H1 (cell line): Measurements from ENCODE around the gene PRPS1. TPM values are rescaled to one million over a fixed set of nuclear protein-coding genes. Genes with fewer than 3 reads are reported as not detected.

ENCODE experiments used
- CTCF ChIA-PET: fragments of 300-600 bp; sonication (Branson Sonifier 250); formaldehyde crosslinking; loops from one replicate; lab custom pipeline; 2021; ENCODE audit not compliant: partially characterized antibody; lab: Charles Lee
- POLR2A ChIA-PET: fragments of 300-600 bp; sonication (Branson Sonifier 250); formaldehyde crosslinking; loops from one replicate; lab custom pipeline; 2021; ENCODE audit warnings: inconsistent platforms; ENCODE audit not compliant: partially characterized antibody; lab: Charles Lee
- DNase-seq, 2 experiments: peaks; one replicate each; pipeline versions ENCODE4 v3.0.0 to v3.0.0-alpha.2; 2010 to 2022; ENCODE audit warnings: low spot score in 2 of 2, low read depth in 1 of 2, mixed read lengths in 1 of 2
- FAIRE-seq: peaks from 2 replicates; lab custom pipeline; 2011; peaks lifted over from hg19 to GRCh38; lab: Jason Lieb, UNC
- H2AFZ ChIP-seq: 2 replicates; pipeline ENCODE4 v1.8.1; 2012; ENCODE audit warnings: low read length, inconsistent platforms
- H2AK5ac ChIP-seq: 2 replicates; pipeline ENCODE4 v1.6.1; 2013; ENCODE audit warnings: low read depth, low read length
- H2BK120ac ChIP-seq: replicated peaks from 2 replicates; pipeline ENCODE3; 2013; ENCODE audit warnings: low read depth, low read length, inconsistent platforms
- H2BK12ac ChIP-seq: 2 replicates; pipeline ENCODE4 v1.6.1; 2013; ENCODE audit warnings: low read depth, low read length
- H2BK15ac ChIP-seq: 2 replicates; pipeline ENCODE4 v1.6.1; 2013; ENCODE audit warnings: low read length
- H2BK20ac ChIP-seq: 2 replicates; pipeline ENCODE4 v1.6.1; 2013; ENCODE audit warnings: low read length
- H2BK5ac ChIP-seq: 2 replicates; pipeline ENCODE4 v1.6.1; 2013; ENCODE audit warnings: low read depth, low read length
- H3K14ac ChIP-seq: 2 replicates; pipeline ENCODE4 v1.6.1; 2013; ENCODE audit warnings: inconsistent platforms; ENCODE audit not compliant: insufficient read length
- H3K18ac ChIP-seq: 2 replicates; pipeline ENCODE4 v1.6.1; 2013; ENCODE audit warnings: low read length; ENCODE audit errors: extremely low read depth
- H3K23ac ChIP-seq: 2 replicates; pipeline ENCODE4 v1.6.1; 2013; ENCODE audit warnings: inconsistent platforms; ENCODE audit not compliant: insufficient read length
- H3K23me2 ChIP-seq: 2 replicates; pipeline ENCODE4 v1.6.1; 2013; ENCODE audit warnings: low read depth, low read length
- H3K27ac ChIP-seq: 2 replicates; pipeline ENCODE4 v1.6.1; 2011; ENCODE audit warnings: low read depth, low read length, inconsistent platforms
- H3K27me3 ChIP-seq, 4 experiments: replicated peaks in 1 of 4; 1 replicate in 1 of 4; 2 replicates in 3 of 4; pipeline versions ENCODE4 v1.6.1 to v1.8.1; 2011 to 2013; ENCODE audit warnings: low read length in 3 of 4, mild to moderate bottlenecking in 3 of 4, inconsistent platforms in 2 of 4, mixed read lengths in 2 of 4, moderate library complexity in 1 of 4; ENCODE audit not compliant: control insufficient read depth in 3 of 4, insufficient read depth in 3 of 4; ENCODE audit errors: extremely low read depth in 1 of 4
- H3K36me3 ChIP-seq, 4 experiments: 2 replicates each; pipeline versions ENCODE4 v1.6.1 to v1.8.1; 2011 to 2013; ENCODE audit warnings: mild to moderate bottlenecking in 4 of 4, low read length in 3 of 4, moderate library complexity in 2 of 4, control low read depth in 1 of 4, inconsistent platforms in 1 of 4; ENCODE audit not compliant: insufficient read depth in 4 of 4, control insufficient read depth in 2 of 4
- H3K4ac ChIP-seq: replicated peaks from 2 replicates; pipeline ENCODE3; 2013; ENCODE audit warnings: low read length, low read depth, mixed read lengths, inconsistent platforms; ENCODE audit not compliant: insufficient read length
- H3K4me1 ChIP-seq, 4 experiments: replicated peaks in 1 of 4; 1 replicate in 1 of 4; 2 replicates in 3 of 4; pipeline versions ENCODE4 v1.6.1 to v1.8.1; 2011 to 2013; ENCODE audit warnings: low read length in 3 of 4, inconsistent platforms in 2 of 4, mixed read lengths in 1 of 4; ENCODE audit not compliant: insufficient read depth in 4 of 4, control insufficient read depth in 3 of 4
- H3K4me2 ChIP-seq, 2 experiments: 2 replicates each; pipeline versions ENCODE4 v1.6.1 to v1.8.1; 2011 to 2013; ENCODE audit warnings: low read depth in 2 of 2, low read length in 2 of 2, control low read depth in 1 of 2, inconsistent platforms in 1 of 2, mild to moderate bottlenecking in 1 of 2; ENCODE audit not compliant: insufficient read depth in 1 of 2
- H3K4me3 ChIP-seq, 4 experiments: fragments of 200-600, 300-600 bp in 1 of 4; sonication (generic), shearing (Covaris generic), sonication (Bioruptor Twin) in 1 of 4; 2 replicates each; pipeline versions ENCODE4 v1.5.1 to v1.8.1; 2011 to 2016; ENCODE audit warnings: low read length in 4 of 4, low read depth in 3 of 4, control low read depth in 2 of 4, inconsistent platforms in 2 of 4, mild to moderate bottlenecking in 2 of 4, mixed read lengths in 1 of 4, moderate library complexity in 1 of 4; ENCODE audit not compliant: insufficient read depth in 2 of 4; ENCODE audit errors: extremely low read depth in 1 of 4
- H3K56ac ChIP-seq: replicated peaks from 2 replicates; pipeline ENCODE3; 2013; ENCODE audit warnings: low read depth, mild to moderate bottlenecking, mixed read lengths, low read length, inconsistent platforms; ENCODE audit not compliant: insufficient read length
- H3K79me1 ChIP-seq: 2 replicates; pipeline ENCODE4 v1.6.1; 2013; ENCODE audit warnings: low read depth, low read length, control low read depth
- H3K79me2 ChIP-seq, 2 experiments: 2 replicates each; pipeline versions ENCODE4 v1.6.1 to v1.8.1; 2012 to 2013; ENCODE audit warnings: low read length in 2 of 2, mild to moderate bottlenecking in 2 of 2, inconsistent platforms in 1 of 2; ENCODE audit not compliant: insufficient read depth in 2 of 2, control insufficient read depth in 1 of 2
- H3K9ac ChIP-seq, 4 experiments: replicated peaks in 1 of 4; 1 replicate in 1 of 4; 2 replicates in 3 of 4; pipeline versions ENCODE4 v1.6.1 to v1.8.1; 2011 to 2013; ENCODE audit warnings: low read depth in 3 of 4, low read length in 3 of 4, control low read depth in 2 of 4, mild to moderate bottlenecking in 2 of 4, moderate library complexity in 2 of 4, inconsistent platforms in 1 of 4; ENCODE audit errors: extremely low read depth in 1 of 4
- H3K9me3 ChIP-seq, 2 experiments: 2 replicates each; pipeline versions ENCODE4 v1.6.1 to v1.8.1; 2012 to 2013; ENCODE audit warnings: mild to moderate bottlenecking in 2 of 2, moderate library complexity in 2 of 2, control low read depth in 1 of 2, inconsistent platforms in 1 of 2, low read depth in 1 of 2, low read length in 1 of 2, mixed read lengths in 1 of 2; ENCODE audit not compliant: insufficient read depth in 2 of 2
- H4K20me1 ChIP-seq, 2 experiments: replicated peaks in 1 of 2; 2 replicates each; pipeline versions ENCODE3 to v1.8.1; 2011 to 2013; ENCODE audit warnings: inconsistent platforms in 2 of 2, low read length in 2 of 2, mild to moderate bottlenecking in 1 of 2; ENCODE audit not compliant: insufficient read depth in 2 of 2, control insufficient read depth in 1 of 2
- H4K5ac ChIP-seq: 2 replicates; pipeline ENCODE4 v1.6.1; 2013; ENCODE audit warnings: low read length, low read depth, mixed read lengths, inconsistent platforms; ENCODE audit not compliant: insufficient read length
- H4K8ac ChIP-seq: 2 replicates; pipeline ENCODE4 v1.8.0; 2013; ENCODE audit warnings: mild to moderate bottlenecking, moderate library complexity, low read length, inconsistent platforms; ENCODE audit not compliant: insufficient read depth; ENCODE audit errors: extremely low read depth
- H4K91ac ChIP-seq: replicated peaks from 2 replicates; pipeline ENCODE3; 2013; ENCODE audit warnings: low read length, mixed read lengths, inconsistent platforms; ENCODE audit not compliant: insufficient read length
- ASH2L ChIP-seq: fragments of 200-600, 300-600 bp; sonication (generic); IDR thresholded peaks from one replicate; pipeline ENCODE4 v1.7.1; 2017; ENCODE audit warnings: low read length
- CBX5 ChIP-seq: fragments of 300-800, 300-1000 bp; sonication (generic); IDR thresholded peaks from 2 replicates; pipeline ENCODE4 v1.7.1; 2016; ENCODE audit warnings: antibody characterized with exemption, low read length, low read depth
- CREB1 ChIP-seq: IDR thresholded peaks from 2 replicates; pipeline ENCODE4 v1.6.1; 2012; ENCODE audit warnings: inconsistent platforms
- CTBP2 ChIP-seq: IDR thresholded peaks from 2 replicates; pipeline ENCODE4 v1.7.0; 2011; ENCODE audit warnings: borderline replicate concordance, mild to moderate bottlenecking, moderate library complexity, mixed read lengths, low read length; ENCODE audit not compliant: insufficient read depth, insufficient read length
- FOSL1 ChIP-seq: IDR thresholded peaks from 2 replicates; pipeline ENCODE4 v1.6.1; 2011; ENCODE audit warnings: mild to moderate bottlenecking, low read depth, low read length, moderate library complexity; ENCODE audit not compliant: insufficient read depth
- GTF2F1 ChIP-seq: IDR thresholded peaks from 2 replicates; pipeline ENCODE4 v1.6.1; 2012; ENCODE audit warnings: low read depth, low read length, improper control_type of control experiment, borderline replicate concordance
- JUND ChIP-seq: IDR thresholded peaks from 2 replicates; pipeline ENCODE4 v1.6.1; 2011; ENCODE audit warnings: mild to moderate bottlenecking, improper control_type of control experiment, low read length
- MAX ChIP-seq: IDR thresholded peaks from 2 replicates; pipeline ENCODE4 v1.6.1; 2012; ENCODE audit warnings: inconsistent platforms
- POU5F1 ChIP-seq: IDR thresholded peaks from 2 replicates; pipeline ENCODE4 v1.6.1; 2011; ENCODE audit warnings: low read depth, mild to moderate bottlenecking, low read length, moderate library complexity
- RBBP5 ChIP-seq: IDR thresholded peaks from 2 replicates; pipeline ENCODE4 v1.7.1; 2012; ENCODE audit warnings: low read depth, mild to moderate bottlenecking, inconsistent platforms, low read length, moderate library complexity, borderline replicate concordance
- RFX5 ChIP-seq: IDR thresholded peaks from 2 replicates; pipeline ENCODE4 v1.6.1; 2011; ENCODE audit warnings: low read depth, low read length, improper control_type of control experiment, borderline replicate concordance
- TAF1 ChIP-seq: IDR thresholded peaks from 2 replicates; pipeline ENCODE4 v1.6.1; 2011; ENCODE audit warnings: mild to moderate bottlenecking, low read depth, low read length
- WGBS, 2 experiments: shearing (Covaris generic) in 1 of 2; methylation state at CpG; one replicate each; pipeline versions ENCODE4 v1.1.6 to v1.1.7; 2013 to 2015; ENCODE audit warnings: low lambda C conversion rate in 2 of 2, mixed read lengths in 2 of 2, inconsistent platforms in 1 of 2, low coverage in 1 of 2, missing lambda C conversion rate in 1 of 2; ENCODE audit not compliant: insufficient replicate concordance in 2 of 2, insufficient coverage in 1 of 2, insufficient read length in 1 of 2; ENCODE audit errors: extremely low coverage in 1 of 2, missing lambda C conversion rate in 1 of 2; 5-methylcytosine and 5-hydroxymethylcytosine counted together
- polyA plus RNA-seq, 7 experiments: library from polyadenylated mRNA; depleted of rRNA in 3 of 7; stranded (reverse) in 5 of 7; unstranded in 2 of 7; fragments of >200 nt in 5 of 7; fragments of 200-250 nt in 2 of 7; gene quantifications; 1 replicate in 5 of 7; 2 replicates in 1 of 7; 4 replicates in 1 of 7; pipeline versions ENCODE4 v1.2.1 to v1.2.3, GENCODE V29; 2011 to 2013; ENCODE audit warnings: missing spikeins in 2 of 7, mixed read lengths in 2 of 7
- total RNA-seq: library from RNA; stranded (reverse); fragmentation: NEBNext Ultra II Directional; extraction: Animal tissue kit (Norgen Biotek cat#: 25700); gene quantifications from 2 replicates; pipeline ENCODE4 v1.2.1, GENCODE V29; 2021

Gene PRPS1
- total and polyA plus RNA-seq, 2 of the 8 experiments (the other 6 are each of a cell fraction or from before 2014, with no cell fraction given), result 90.1 to 110 TPM

DNA sequence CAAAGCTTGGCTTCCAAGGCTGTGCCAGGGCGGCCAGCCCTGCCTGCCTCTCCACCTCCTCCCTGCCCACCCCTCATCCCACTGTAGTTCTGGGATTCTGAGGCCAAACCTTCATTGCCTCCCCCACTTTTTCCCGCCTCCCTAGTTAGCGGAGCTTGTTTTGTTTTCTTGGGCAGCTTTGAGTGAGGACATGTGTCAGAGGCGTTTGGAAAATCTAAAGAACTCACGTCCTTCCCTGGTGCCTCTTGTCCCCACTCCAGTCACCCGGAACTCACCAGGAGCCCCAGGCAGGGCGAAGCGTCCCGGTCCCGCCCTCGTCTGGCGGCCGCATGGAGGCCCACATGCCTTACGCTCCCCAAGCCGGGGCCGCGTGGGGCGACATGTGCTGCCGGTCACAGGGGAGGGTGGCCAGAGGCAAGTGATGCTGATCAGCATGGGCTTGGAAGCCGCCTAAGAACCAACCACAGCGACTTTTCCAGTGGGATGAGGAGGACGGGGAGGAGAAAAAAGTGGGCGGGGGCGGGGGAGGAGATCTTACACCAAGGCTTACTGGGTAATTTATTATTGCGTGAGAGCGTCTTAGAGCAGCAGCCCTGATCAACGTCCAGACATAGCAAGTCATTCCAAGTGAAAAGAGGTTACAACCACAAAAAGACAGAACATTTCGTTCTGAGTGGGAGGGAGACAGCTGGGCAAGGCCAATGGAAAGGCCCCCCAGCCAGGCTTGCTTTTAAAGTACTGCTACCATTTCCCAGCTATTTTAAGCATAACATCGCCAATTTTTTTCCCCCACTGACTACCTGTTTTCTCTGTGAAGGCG lies 48.5 kb downstream of the PRPS1 start:
- no peak overlapping the region for H3K27ac ChIP-seq
- no peak overlapping the region for H2BK5ac ChIP-seq
- no peak overlapping the region; the same call in 1 of the 2 replicates for H3K18ac ChIP-seq
- H3K4me1 ChIP-seq, result peaks cover 0 to 7% (median 0%) of the 10 kb centered on the region in 4 experiments; a peak in 3 of 7 replicates
- no peak overlapping the region for H3K9ac ChIP-seq
- ChIA-PET POLR2A (interaction anchor here (1.3 to 1.7 kb wide), 2 partner anchors 39 to 98 kb away, joined by 3 to 7 read pairs; no protein-coding TSS in a partner anchor), CTCF (interaction anchor here (0.6 to 29.5 kb wide), 7 partner anchors 8 to 173 kb away, joined by 3 to 325 read pairs (median 4); partner anchors contain the start of genes NCBP2L and TSC22D3)
- H3K9me3 ChIP-seq, result no peaks in the 10 kb centered on the region
- no peaks in the 10 kb centered on the region for H3K27me3 ChIP-seq
- FAIRE-seq (no peak), DNase-seq (no peak)
- H3K4me2 ChIP-seq, result no peak overlapping the region
- no peaks in the 10 kb centered on the region for H4K20me1 ChIP-seq
- no peak overlapping the region for H2BK12ac ChIP-seq
- no peak overlapping the region for H4K5ac ChIP-seq
- no peak overlapping the region for H2BK15ac ChIP-seq
- no peaks in the 10 kb centered on the region for H3K79me1 ChIP-seq
- no peak overlapping the region for H3K4me3 ChIP-seq
- no peak overlapping the region for H3K14ac ChIP-seq
- H4K8ac ChIP-seq, result no peak overlapping the region
- no peak overlapping the region for H3K4ac ChIP-seq
- 75% methylated on average over 18 of the region's 30 CpGs; no CpG with 5 or more reads in 1 of the 2 experiments for WGBS, 2 experiments
- no peak overlapping the region for H2AK5ac ChIP-seq
- no peak overlapping the region for H2AFZ ChIP-seq
- H3K36me3 ChIP-seq, result no peaks in the 10 kb centered on the region
- no peaks in the 10 kb centered on the region for H3K23me2 ChIP-seq
- no peak overlapping the region for H4K91ac ChIP-seq
- no peaks in the 10 kb centered on the region for H3K79me2 ChIP-seq
- no peak overlapping the region for H2BK20ac ChIP-seq
- H3K23ac ChIP-seq, result no peak overlapping the region
- H3K56ac ChIP-seq, result no peak overlapping the region
- no peak overlapping the region for H2BK120ac ChIP-seq
- TF ChIP-seq CTBP2 (no peak), FOSL1 (no peak), RBBP5 (no peak), RFX5 (no peak), JUND (no peak), CREB1 (no peak), GTF2F1 (no peak), TAF1 (no peak), CBX5 (no peak), MAX (peak; percentile 89), POU5F1 (no peak), ASH2L (no peak)
